Neuron (in vitro differentiated cells): Measurements from ENCODE around the gene KCNJ10.

Source experiments
- H2AFZ ChIP-seq: one replicate; pipeline ENCODE4 v1.6.1; 2013; ENCODE audit warnings: low read depth, mild to moderate bottlenecking, inconsistent platforms, low read length, moderate library complexity
- H3K27me3 ChIP-seq: one replicate; pipeline ENCODE4 v1.6.1; 2013; ENCODE audit warnings: low read length; ENCODE audit not compliant: insufficient read depth
- H3K36me3 ChIP-seq: one replicate; pipeline ENCODE4 v1.6.1; 2013; ENCODE audit warnings: low read length; ENCODE audit not compliant: insufficient read depth
- H3K4me1 ChIP-seq: one replicate; pipeline ENCODE4 v1.6.1; 2013; ENCODE audit warnings: low read length; ENCODE audit not compliant: insufficient read depth
- H3K4me3 ChIP-seq: 2 replicates; pipeline ENCODE4 v1.5.1; 2013; ENCODE audit warnings: mild to moderate bottlenecking, low read length, moderate library complexity
- H3K9me3 ChIP-seq: one replicate; pipeline ENCODE4 v1.6.1; 2013; ENCODE audit warnings: low read length

The KCNJ10 gene

DNA sequence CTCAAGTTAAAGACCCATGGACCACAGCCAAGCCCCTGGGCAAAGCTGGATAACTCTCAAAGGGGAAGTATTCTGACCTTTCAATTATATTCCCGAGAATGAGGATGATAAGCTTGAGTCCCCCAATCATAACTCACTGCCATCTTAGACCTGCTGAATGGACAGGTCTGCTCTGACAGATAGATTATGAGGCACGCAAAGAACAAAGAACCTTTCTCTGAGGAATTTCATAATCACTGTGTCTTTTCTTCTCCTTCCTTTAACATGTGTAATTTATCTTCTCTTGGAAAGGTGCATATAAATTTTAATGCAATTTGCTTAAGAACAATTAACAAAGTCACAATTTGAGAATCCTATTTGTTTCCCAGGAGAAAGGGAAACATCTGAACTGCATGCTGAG is 60.2 kb downstream of the KCNJ10 start:
- peaks cover 30% of the 10 kb centered on the region for H3K27me3 ChIP-seq
- no peaks in the 10 kb centered on the region for H3K36me3 ChIP-seq

DNA sequence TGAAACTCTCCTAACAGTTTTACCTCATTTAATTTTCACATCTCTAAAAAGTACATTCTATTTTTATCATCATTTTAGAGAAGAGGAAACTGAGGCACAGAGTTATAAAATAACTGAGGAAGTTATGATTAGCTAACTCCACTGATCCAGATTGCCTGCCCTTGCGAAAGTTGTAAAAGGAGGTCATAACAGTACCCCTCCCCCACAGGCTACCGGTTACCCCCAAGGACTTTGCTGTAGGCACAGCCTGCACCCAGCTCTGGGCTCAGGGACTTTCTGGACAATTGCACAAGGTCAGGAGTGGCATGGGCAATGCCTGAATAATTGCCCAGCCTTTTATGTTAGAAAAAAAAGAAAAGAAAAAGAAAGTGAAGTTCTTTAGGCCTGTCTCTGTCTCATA is 60.9 kb downstream of the KCNJ10 start:
- Histone ChIP-seq H3K4me3 (no peak overlapping the region), H3K9me3 (no peaks in the 10 kb centered on the region), H3K27me3 (peaks cover 33% of the 10 kb centered on the region), H2AFZ (no peak overlapping the region), H3K4me1 (no peaks in the 10 kb centered on the region), H3K36me3 (no peaks in the 10 kb centered on the region)

More for the DNA sequence above, 60.2 kb downstream of the KCNJ10 start:
- no peaks in the 10 kb centered on the region for H3K4me1 ChIP-seq
- H2AFZ ChIP-seq: no peak overlapping the region
- H3K4me3 ChIP-seq: no peak overlapping the region
- no peaks in the 10 kb centered on the region for H3K9me3 ChIP-seq

DNA sequence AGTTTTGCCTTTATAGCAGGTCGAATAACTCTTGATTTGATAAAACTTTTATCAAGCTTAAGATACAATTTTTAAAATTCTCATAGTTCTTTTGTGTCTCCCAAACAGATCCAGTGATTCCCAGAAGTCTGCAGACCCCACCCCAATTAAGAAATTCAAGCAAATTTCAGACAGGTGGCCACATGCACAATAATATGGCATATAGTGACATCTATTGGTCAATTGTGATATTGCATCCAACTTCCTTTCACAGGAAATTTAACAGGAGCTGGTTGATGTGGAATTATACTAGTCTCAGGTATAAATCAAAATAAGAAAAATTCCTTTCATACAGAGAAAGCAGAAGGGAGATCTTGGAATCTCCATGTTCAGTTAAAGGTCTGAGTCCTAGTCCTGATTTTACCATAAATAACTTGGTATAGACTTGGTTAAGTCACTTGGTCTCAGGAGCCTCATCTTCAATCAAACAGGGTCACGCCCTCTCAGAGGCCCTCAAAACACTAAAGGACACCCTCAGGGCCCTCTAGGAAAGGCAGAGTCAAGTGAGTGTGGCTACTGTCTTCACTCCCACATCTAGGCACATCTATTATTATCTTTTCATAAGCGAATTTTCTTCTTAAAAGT is 62.3 kb downstream of the KCNJ10 start:
- Histone ChIP-seq H3K27me3 (peaks cover 38% of the 10 kb centered on the region), H3K4me1 (no peaks in the 10 kb centered on the region)

DNA sequence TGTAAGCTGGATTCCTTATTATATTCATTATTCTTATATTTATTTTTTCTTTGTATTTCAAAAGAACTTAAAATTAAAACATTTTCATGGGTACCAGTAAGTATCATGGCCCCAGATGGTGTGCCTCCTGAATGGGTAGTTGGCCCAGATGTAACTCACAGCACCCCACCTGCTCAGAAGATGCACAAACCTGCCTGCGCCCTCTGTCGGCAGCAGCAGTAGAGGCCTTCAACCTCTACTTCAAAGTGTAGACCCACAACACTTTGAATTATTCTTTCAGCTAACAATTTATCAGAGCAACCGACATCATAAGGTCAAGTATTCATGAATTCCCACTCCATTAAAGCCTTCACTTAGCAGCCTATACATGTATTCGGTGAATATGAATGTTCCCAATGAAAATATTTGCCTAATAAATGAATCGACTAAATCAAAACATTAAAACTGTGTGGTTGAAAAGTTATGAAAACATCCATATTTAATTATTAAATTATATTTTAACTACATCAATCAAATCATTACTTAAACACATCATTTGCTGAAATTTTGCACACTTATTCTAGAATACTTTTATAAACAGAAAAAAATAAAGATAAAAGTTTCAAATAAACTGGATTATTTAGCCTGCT is 63.5 kb downstream of the KCNJ10 start:
- peaks cover 31% of the 10 kb centered on the region for H3K27me3 ChIP-seq
- H3K9me3 ChIP-seq: no peaks in the 10 kb centered on the region
- H3K36me3 ChIP-seq: no peaks in the 10 kb centered on the region
- H3K4me3 ChIP-seq: no peak overlapping the region
- H3K4me1 ChIP-seq: no peaks in the 10 kb centered on the region
- H2AFZ ChIP-seq: no peak overlapping the region

More for the DNA sequence above, 62.3 kb downstream of the KCNJ10 start:
- Histone ChIP-seq H3K4me3 (no peak overlapping the region), H3K9me3 (no peaks in the 10 kb centered on the region), H3K36me3 (no peaks in the 10 kb centered on the region), H2AFZ (no peak overlapping the region)

DNA sequence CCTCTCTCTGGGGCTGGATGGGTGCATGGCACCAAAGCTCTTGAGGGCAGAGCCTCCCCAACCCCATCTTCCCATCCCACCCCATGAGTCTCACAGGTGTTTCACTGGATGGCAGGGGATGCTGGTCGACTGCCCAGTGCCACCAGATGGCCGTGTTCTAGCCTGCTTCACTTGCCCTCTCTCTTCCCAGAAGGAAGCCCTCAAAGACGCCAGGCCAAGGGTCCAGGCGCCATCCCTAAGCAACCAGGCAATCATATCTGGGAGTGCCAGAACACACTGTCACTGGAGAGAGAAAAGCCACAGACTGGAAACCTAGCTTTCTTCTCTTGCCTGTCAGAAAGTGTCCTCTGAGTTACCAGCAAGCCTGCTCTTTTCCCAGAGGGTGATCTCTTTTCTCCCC is 64.9 kb downstream of the KCNJ10 start:
- no peak overlapping the region for H3K4me3 ChIP-seq
- H3K9me3 ChIP-seq: no peaks in the 10 kb centered on the region
- H3K4me1 ChIP-seq: no peaks in the 10 kb centered on the region
- no peak overlapping the region for H2AFZ ChIP-seq
- peaks cover 30% of the 10 kb centered on the region for H3K27me3 ChIP-seq
- no peaks in the 10 kb centered on the region for H3K36me3 ChIP-seq

DNA sequence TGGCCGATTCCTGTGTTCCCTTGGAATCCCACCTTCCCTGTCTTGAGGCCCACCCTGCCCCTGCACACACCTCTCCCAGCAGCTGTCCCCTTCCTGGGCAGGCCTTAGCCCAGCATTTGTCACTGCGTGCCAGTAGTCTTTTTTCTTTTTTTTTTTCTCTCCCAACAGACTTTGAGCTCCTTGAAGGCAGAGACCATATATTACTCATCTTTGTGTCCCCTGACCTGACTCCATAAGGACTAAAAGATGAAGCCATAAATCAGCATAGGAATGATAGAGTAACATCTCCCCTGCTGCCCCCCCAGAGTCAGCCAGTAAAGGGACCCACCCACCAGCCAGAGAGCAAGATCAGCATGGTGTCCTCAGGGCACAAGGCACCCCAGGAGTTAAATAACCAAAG is 65.5 kb downstream of the KCNJ10 start:
- Histone ChIP-seq H3K4me3 (no peak overlapping the region), H3K36me3 (no peaks in the 10 kb centered on the region), H3K9me3 (no peaks in the 10 kb centered on the region), H2AFZ (no peak overlapping the region), H3K4me1 (no peaks in the 10 kb centered on the region), H3K27me3 (peaks cover 25% of the 10 kb centered on the region)

DNA sequence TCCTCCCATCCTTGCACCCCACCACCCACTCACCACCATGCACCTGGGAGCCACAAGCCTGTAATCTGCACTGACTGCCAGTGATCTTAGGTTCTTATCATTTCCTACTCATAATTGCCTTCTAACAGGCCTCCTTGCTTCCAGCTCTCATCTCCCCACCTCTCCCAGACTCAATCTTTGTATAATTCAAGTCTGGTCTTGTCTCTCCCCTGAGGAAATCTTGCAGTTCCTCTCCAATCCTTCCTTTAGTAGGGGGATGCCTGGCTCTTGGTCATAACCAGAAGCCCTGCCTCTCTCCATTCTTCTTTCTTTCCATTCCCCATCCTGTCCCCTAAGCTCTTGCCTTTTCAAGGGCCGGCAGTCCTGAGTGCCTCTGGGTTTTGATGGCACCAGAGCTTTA is 66.0 kb downstream of the KCNJ10 start:
- H3K4me3 ChIP-seq: no peak overlapping the region
- no peak overlapping the region for H2AFZ ChIP-seq
- H3K36me3 ChIP-seq: no peaks in the 10 kb centered on the region
- no peaks in the 10 kb centered on the region for H3K9me3 ChIP-seq
- peaks cover 27% of the 10 kb centered on the region for H3K27me3 ChIP-seq
- H3K4me1 ChIP-seq: no peaks in the 10 kb centered on the region

DNA sequence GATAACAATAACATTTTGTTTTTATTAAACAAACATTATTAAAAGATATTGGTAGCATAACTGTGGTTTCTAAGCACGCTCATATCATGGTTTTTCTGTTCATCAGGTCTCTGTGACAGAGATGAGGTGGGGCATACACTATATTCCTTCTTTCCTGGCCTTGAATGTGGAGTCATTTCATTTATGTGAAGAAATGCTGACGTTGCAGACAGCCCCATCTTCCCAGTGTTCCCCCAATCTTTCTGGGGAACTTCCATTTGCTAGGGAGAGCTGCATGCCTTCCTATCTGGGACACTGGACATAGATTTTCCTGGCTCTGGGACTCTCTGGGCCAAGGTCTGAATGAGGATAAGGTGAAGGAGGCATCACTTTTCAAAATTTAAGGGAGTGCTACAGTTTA is 68.5 kb downstream of the KCNJ10 start:
- Histone ChIP-seq H3K4me3 (no peak overlapping the region), H3K9me3 (no peaks in the 10 kb centered on the region), H3K27me3 (peaks cover 28% of the 10 kb centered on the region), H3K4me1 (no peaks in the 10 kb centered on the region), H2AFZ (no peak overlapping the region), H3K36me3 (no peaks in the 10 kb centered on the region)

DNA sequence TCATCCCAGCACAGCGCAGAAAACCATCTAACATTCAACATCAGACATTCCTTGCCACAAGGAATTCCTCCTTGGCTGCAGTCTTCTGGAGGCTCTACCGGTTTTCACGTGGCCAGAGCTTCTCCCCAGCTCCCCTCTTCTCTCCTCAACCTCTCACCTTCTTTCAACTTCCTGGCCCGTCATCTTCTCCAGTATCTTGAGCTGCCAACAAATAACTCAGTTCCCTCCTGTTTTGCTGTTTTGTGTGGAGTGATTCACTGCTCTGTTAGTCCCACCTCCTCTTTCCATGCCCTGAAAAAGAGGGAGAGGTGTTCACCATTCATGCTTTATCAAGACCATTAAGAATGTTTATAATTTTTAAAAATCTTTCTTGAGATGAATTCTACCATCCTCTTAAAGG is 70.8 kb downstream of the KCNJ10 start:
- no peaks in the 10 kb centered on the region for H3K4me1 ChIP-seq
- no peak overlapping the region for H2AFZ ChIP-seq
- H3K4me3 ChIP-seq: no peak overlapping the region
- no peaks in the 10 kb centered on the region for H3K9me3 ChIP-seq
- peaks cover 30% of the 10 kb centered on the region for H3K27me3 ChIP-seq
- no peaks in the 10 kb centered on the region for H3K36me3 ChIP-seq

DNA sequence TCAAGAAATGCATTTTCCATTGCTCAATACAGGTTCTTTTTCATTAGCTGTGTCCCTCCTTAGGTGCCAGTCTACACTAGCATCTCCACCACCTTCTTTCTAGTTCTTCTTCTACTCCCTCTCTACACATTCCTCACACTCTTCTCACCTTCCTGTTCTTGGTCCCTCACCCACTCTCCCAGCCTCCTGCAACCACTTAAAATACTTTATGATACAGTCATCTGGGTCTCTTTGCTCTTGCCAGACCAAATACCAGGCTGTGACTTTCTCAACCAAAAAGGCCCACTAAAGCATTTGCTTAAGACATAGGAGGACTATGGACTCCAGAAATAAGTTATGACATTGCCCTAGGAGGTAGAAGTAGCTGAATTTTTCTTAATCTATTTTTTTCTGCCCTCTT is 73.3 kb downstream of the KCNJ10 start:
- Histone ChIP-seq H3K4me3 (no peak overlapping the region), H3K4me1 (no peaks in the 10 kb centered on the region), H2AFZ (no peak overlapping the region), H3K36me3 (no peaks in the 10 kb centered on the region), H3K9me3 (no peaks in the 10 kb centered on the region), H3K27me3 (peaks cover 26% of the 10 kb centered on the region)

DNA sequence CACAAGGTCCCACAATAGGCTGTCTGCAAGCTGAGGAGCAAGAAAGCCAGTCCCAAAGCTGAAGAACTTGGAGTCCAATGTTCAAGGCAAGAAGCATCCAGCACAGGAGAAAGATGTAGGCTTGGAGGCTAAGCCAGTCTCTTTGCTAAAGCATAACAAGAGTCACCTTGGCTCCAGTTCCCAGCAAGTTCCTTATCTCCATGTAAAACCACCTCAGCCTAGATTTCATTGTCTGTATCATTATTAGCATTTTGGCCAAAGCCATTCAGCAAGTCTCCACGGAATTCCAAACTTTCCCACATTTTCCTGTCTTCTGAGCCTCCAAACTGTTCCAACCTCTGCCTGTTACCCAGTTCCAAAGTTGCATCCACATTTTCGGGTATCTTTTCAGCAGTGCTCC is 75.1 kb downstream of the KCNJ10 start:
- Histone ChIP-seq H3K36me3 (no peaks in the 10 kb centered on the region), H3K27me3 (peaks cover 21% of the 10 kb centered on the region), H2AFZ (no peak overlapping the region)

DNA sequence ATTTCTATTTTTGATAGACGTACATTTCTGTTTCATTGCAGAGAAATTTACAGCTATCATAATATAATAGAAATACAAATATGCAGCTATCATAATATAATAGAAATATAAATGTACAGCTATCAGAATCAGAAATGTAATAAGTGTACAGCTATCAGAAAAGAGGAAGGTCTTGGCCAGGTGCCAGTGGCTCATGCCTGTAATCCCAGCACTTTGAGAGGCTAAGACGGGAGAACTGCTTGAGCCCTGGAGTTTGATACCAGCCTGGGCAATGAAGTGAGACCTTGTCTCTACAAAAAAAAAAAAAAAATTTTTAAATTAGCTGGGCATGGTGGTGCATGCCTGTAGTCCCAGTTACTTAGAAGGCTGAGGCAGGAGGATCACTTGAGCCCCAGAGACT is 76.0 kb downstream of the KCNJ10 start:
- no peaks in the 10 kb centered on the region for H3K4me1 ChIP-seq
- no peaks in the 10 kb centered on the region for H3K9me3 ChIP-seq
- peaks cover 17% of the 10 kb centered on the region for H3K27me3 ChIP-seq
- no peak overlapping the region for H3K4me3 ChIP-seq
- H2AFZ ChIP-seq: no peak overlapping the region
- H3K36me3 ChIP-seq: no peaks in the 10 kb centered on the region

More for the DNA sequence above, 75.1 kb downstream of the KCNJ10 start:
- H3K4me3 ChIP-seq: no peak overlapping the region
- no peaks in the 10 kb centered on the region for H3K4me1 ChIP-seq
- H3K9me3 ChIP-seq: no peaks in the 10 kb centered on the region

DNA sequence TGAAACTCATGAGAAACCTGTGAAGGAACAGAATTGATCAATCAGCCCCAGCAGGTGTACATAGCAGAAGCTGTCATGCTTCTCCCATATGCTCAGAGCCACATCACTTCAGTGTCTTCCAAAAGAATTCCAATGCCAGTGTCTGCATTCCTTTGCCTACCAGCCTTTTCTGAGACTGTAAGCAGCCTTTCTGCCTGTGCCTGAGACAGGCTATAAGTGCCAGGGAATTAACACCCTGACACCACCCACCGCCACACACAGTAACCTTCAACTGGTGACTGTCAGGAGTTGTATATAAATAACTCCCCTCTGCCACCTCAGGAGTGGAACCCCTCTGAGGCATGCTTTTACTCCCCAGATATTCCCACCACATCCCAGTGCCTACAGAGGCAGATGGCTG is 77.8 kb downstream of the KCNJ10 start:
- Histone ChIP-seq H3K36me3 (no peaks in the 10 kb centered on the region), H3K4me1 (no peaks in the 10 kb centered on the region), H3K27me3 (peaks cover 16% of the 10 kb centered on the region), H3K9me3 (no peaks in the 10 kb centered on the region), H2AFZ (no peak overlapping the region), H3K4me3 (no peak overlapping the region)

DNA sequence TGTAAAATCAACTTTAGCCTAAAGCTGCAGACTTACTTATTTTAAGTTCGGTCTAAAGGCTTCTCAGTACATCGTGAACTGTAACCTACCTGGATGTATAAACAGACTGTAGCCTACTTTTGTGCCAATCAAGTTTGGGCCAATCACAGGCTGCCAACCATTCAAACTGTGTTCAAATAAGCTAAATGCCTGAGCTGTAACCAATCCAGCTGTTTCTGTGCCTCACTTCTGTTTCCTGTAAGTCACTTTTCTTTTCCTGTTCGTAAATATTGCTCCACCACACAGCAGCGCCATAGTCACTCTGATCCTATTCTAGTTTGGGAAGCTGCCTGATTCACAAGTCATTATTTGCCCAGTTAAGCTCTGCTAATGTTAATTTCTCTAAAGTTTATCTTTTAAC is 78.4 kb downstream of the KCNJ10 start:
- peaks cover 16% of the 10 kb centered on the region for H3K27me3 ChIP-seq
- H3K4me1 ChIP-seq: no peaks in the 10 kb centered on the region
- no peak overlapping the region for H3K4me3 ChIP-seq
- H3K9me3 ChIP-seq: no peaks in the 10 kb centered on the region
- no peak overlapping the region for H2AFZ ChIP-seq
- no peaks in the 10 kb centered on the region for H3K36me3 ChIP-seq
